HG03342 (cell line): Measurements from ENCODE around the gene RAB34.
"Not testable (repeated sequence)": the region's sequence is repeated elsewhere in the genome, so short reads cannot be mapped to it uniquely, and the experiment has no call there.

Source experiments
- ATAC-seq: cut with Tn5 transposase; IDR thresholded peaks from one replicate; pipeline ENCODE4 v1.9.1; 2021; ENCODE audit warnings: mild to moderate bottlenecking, moderate library complexity; ENCODE audit not compliant: unreplicated experiment

Gene RAB34

DNA sequence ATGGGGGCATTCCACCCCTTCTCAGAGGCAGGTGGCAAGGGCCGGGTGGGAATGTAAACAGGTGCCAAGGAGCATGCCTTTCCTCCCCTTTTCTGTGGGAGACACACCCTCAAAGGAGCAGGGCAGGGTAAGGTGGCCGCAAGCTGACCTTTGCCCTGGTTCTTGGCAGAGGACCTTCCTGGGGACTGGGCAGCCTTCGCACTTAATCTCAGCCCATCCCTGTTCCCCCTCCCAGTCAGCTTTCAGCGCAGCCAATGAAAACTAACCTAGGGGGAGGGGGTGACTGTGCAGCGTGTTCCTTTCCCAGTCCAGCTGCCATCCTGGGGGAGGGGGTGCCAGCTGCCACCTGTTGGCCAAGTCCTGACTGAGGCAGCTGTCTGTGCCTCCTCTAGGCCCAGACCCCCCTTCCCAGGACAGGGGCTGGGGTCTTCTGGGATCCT, 29.0 kb upstream of the RAB34 start:
- no peak for ATAC-seq

DNA sequence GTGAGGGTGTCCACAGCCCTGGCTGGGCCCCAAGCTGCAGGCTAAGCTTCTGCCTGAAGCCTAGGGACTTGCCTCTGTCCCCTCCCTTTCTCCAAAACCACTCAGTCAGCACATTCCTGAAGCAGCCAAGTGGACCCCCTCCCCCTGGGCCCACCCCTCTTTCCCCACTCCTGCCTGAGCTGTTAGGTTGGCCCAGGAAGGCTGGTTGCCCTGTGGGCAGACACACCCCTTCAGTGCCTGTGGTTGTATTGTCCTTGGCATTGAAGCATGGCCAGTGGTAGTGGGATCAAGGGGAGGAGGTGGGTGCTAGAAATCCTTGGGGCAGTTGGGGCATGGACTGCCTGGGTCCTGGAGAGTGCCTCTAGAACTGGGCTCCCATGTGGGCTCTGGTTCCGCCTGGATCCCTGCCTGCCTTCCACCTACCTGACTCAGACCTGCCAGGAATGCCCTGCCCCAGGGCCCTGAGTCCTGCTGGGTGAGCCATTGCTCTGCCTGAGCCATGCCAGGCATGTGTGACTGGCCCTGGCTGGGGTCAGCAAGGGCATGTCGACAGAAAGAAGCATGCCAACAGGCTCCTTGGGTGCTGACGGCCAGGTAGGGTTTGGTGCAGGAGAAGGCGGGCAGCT, 28.2 kb upstream of the RAB34 start:
- ATAC-seq, result no peak

DNA sequence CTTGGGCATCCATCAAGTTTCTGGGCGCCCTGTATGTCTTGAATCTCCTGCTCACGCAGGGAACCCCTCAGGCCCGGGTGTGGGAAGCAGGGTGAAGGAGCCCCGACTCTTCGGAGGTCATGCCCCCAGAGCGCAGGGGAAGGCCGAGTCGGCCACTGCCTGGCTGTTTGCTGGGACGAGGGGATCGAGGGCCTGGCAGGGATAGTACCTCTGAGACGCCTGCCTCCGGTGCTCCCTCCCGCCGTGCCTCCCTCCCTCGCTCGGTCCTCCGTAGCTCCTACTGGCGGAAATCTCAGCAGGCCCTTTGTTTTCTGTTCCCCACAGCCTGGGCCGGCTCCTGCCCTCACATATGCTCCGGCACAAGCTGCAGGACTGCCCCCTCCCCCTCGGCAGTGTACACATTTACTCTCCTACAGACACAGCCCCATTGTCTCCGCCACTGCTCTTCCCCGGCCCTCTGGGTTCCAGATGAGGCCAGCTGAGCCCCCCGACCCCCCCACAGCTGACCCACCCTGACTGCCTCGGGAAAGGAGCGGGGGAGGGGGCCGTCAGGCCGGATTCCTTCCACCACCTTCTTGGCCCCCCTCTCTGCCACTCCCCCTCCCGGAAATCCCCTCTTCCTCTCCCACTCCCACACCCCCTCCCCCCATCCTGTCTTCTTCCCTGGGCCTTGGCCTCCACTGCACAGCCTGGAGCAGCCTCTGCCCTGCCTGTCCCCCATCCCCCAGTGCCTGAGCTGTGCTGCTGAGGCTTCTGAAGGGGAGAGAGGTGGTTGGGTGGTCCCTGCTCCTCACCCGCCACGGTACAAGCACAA, 27.5 kb upstream of the RAB34 start:
- ATAC-seq, result no peak

DNA sequence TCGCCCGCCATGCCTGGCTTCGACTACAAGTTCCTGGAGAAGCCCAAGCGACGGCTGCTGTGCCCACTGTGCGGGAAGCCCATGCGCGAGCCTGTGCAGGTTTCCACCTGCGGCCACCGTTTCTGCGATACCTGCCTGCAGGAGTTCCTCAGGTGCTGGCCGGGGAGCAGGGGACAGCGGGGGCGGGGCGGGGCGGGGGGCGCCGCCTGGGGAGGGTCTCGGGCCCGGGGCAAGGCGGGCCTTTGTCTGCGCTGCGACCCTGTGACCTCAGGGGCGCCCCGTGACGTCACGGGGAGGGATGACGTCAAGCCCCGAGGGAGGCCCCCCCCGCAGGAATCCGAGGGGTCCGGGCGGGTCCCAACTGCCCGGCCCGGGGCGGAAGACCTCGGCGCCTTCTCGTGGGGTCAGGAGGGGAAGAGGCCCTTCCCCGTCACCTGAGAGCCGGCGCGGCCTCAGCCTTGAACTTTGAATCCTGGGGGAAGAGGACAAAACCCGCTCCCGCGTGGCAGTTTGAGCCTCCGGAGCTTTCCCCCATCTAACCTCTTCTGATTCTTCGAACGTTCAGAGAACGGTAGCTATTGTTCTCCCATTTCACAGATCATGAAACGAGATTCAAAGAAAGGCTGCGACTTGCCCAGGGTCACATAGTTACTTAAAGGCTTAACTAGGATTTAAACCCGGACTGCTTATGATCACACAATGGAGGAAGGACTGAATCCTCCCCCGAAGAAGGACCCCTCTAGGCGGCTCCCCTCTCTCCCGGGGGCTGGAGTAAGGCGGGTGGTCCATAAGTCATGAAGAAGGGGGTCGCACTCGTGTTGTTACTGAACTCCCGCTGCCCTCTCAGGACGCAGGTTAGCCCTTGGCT, 26.7 kb upstream of the RAB34 start:
- peak; percentile 29 for ATAC-seq

DNA sequence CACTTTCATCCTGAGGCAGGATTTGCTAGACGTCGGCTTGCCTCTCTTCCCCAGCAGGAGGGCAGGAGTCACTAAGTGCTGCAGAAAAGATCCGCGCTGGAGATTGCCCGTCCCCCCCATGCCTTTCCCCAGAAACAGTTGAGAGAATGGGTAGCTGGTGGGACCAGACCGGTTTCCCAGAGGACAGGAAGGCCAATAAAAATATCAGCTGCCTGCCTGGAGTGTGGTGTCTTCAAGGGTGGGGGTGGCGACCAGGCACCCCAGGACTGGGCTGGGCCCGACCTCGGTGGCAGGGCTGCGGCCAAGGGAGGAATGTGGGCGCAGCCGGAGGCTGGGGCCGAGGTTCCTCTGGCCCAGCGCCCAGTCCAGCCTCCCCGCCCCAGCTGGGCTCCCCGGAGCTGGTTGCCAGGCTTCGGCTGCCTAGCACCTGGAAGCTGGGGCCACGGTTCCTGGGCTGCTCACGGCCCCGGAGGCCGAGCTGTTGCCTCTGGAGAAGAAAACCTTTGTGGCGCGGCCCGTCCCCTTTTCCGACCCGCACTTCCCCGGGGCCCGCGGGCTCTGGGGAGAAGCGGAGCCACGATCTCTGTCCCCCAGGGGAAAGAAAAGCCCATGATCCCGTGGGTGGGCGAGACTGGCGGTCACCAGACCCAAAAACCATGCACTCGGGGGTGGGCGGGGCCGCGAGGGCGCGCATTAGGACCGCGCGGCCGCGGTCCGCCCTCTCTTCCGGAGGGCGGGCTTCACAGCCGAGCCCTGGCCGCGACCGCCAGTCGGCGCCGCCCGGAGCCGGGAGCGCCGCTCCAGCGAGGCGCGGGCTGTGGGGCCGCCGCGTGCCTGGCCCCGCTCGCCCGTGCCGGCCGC, 25.8 kb upstream of the RAB34 start, which contains the start of gene TRAF4:
TRAF4 (plus strand) TSS at position 769 of the 861 bp plus-strand sequence. CDS start 102 bp downstream, outside the sequence.
- peak; percentile 60 for ATAC-seq

DNA sequence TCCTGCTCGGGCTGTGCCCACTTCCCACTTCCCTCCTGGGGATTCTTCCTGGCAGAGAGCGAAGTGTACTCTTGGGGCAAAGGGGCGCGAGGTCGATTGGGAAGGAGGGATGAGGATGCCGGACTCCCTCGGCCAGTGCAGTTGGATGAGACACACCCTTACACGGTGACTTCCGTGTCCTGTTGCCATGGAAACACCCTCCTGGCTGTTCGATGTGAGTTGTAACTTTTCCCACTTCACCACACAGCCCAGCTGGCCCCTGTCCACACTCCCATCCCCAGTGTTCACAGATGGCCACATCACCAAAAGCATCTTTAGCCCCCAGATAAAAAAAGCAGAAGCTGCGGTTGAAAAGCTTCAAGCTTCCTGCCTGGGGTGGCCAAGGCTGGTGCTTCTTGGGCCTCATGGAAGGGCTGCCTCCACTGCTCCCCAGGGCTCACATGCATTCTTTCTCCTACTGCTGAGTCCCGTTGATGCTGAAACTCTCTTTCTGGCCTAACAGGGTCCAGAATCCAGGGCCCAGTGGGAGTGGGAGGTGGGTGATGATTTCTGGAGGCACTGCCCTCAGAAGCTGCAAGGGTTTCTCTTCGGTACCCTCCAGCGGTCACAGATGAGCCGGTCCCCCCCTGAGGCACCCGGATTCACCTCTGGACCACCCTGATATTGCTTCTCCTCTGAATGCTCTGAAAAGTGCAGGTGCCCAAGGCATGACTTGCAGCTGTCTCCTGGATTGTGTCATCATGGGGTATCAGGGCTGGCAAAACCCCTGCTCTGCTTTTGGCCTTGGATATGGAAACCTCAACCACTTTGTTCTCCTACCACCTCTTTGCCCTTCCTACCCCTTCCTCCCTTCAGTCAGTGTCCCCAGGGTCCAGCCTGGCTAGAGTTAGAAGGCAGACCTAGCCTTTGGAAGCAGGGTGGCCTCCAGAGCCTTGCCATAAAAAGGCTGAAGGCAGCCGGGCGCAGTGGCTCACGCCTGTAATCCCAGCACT, 24.0 kb upstream of the RAB34 start:
- no peak for ATAC-seq

DNA sequence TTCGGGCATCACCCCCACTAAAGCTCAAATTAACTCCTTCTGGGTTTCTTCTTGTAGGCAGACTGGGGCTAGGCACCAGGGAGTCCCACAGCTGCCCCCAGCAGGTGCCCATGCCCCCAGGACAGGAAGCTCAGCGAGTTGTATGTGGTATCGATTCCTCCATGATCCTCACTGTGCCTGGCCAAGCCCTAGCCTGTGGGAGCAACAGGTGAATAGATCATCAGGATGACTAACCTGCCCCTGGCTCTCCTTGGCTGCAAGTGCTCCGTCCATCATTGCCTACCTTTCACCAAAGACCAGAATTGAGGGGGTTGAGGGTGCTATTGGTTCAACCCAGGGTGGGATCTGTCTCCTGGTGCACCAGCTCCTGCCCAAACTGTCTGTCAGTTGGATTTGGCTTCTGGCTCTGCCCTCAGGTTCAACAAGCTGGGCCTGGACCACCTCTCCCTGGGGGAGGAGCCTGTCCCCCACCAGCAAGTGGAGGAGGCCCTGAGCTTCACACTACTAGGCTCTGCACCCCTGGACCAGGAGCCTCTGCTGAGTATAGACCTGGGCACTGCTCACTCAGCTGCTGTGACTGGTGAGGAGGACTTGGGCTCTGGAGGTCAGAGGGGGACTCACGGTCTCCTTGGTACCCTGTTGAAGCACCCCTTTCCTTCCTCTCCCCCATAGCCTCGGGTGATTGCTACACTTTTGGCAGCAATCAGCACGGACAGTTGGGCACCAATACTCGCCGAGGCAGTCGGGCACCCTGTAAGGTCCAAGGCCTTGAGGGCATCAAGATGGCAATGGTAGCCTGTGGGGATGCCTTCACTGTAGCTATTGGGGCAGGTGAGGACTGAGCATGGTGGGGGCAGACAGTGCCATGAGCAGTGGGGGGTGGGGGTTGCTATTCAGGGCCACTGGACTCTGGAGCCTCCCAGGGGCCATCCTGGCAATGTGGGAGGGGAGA, 23.0 kb upstream of the RAB34 start:
- ATAC-seq, result no peak

DNA sequence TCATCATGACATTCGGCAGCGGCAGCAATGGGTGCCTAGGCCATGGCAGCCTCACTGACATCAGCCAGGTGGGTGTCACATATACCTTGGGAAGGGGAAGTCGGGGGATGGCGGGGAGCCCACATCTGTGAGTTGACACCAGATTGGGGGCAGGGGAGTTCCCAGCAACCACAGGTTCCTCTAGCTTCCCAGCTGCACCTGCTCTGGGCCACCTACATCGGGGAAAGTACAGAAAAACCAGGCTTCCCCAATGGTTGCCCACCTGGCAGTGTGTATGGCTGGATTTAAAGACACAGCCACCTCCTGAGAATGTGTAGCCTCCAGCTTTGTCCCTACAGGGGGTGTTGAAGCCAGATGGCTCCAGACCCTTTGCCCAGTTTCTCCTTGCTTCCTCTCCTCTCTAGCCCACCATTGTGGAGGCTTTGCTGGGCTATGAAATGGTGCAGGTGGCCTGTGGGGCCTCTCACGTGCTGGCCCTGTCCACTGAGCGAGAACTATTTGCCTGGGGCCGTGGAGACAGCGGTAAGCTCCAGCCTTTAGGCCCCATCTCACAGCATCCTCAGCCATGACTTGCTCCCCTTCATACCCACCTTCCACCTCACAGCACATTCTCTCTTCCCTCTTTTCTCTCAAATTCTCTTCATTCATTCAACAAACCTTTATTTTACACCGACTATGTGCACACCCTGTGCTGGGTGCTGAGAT, 21.2 kb upstream of the RAB34 start:
- ATAC-seq, result no peak

DNA sequence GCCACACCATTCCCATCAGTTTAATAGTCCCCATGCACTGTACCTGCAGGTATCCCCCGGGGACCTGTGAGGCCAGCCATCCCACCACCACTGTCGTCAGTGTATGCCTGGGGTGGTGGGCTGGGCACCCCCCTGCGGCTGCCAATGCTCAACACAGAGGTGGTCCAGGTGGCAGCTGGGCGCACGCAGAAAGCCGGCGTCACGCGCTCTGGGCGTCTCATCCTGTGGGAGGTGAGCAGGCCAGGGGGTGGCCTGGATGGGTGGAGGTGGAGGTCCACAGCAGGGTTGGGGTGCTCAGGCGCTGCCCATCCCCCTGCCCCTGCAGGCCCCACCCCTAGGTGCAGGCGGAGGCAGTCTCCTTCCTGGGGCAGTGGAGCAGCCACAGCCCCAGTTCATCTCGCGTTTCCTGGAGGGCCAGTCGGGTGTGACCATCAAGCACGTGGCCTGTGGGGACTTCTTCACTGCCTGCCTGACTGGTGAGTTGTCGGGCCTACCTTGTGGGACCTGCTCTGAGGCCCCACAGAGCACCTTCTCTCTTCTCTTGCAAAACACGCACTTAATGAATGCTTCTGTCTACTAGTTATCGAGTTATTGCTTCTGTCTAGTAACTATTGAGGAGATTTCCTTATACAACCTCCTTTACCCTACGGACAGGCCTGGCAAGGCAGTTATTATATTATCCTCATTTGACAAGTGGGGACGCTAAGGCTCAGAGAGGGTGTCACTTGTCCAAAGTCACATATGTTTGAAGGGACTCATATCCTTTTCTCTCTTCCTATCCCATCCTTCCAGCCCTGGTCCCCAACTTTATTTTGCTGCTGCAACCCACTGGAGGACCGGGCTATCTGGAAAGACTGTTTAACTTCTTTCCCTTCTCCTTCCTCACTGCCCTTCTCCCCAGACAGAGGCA, 20.4 kb upstream of the RAB34 start:
- ATAC-seq, result peak; percentile 51

DNA sequence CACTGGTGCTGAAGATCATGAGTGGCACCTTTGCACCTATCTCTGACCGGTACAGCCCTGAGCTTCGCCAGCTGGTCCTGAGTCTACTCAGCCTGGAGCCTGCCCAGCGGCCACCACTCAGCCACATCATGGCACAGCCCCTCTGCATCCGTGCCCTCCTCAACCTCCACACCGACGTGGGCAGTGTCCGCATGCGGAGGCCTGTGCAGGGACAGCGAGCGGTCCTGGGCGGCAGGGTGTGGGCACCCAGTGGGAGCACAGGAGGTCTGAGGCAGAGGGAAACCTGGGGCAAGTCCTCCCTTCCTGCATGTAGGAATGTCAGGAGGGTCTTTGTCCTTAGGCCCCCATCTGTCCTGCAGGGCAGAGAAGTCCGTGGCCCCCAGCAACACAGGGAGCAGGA, 19.6 kb upstream of the RAB34 start:
- ATAC-seq, result no peak

DNA sequence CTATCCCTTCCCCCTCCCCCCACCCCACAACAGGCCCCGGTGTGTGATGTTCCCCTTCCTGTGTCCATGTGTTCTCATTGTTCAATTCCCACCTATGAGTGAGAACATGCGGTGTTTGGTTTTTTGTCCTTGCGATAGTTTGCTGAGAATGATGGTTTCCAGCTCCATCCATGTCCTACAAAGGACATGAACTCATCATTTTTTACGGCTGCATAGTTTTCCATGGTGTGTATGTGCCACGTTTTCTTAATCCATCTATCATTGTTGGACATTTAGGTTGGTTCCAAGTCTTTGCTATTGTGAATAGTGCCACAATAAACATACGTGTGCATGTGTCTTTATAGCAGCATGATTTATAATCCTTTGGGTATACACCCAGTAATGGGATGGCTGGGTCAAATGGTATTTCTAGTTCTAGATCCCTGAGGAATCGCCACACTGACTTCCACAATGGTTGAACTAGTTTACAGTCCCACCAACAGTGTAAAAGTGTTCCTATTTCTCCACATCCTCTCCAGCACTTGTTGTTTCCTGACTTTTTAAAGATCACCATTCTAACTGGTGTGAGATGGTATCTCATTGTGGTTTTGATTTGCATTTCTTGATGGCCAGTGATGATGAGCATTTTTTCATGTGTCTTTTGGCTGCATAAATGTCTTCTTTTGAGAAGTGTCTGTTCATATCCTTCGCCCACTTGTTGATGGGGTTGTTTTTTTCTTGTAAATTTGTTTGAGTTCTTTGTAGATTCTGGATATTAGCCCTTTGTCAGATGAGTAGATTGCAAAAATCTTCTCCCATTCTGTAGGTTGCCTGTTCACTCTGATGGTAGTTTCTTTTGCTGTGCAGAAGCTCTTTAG, 18.5 kb upstream of the RAB34 start:
- ATAC-seq, result not testable (repeated sequence)

DNA sequence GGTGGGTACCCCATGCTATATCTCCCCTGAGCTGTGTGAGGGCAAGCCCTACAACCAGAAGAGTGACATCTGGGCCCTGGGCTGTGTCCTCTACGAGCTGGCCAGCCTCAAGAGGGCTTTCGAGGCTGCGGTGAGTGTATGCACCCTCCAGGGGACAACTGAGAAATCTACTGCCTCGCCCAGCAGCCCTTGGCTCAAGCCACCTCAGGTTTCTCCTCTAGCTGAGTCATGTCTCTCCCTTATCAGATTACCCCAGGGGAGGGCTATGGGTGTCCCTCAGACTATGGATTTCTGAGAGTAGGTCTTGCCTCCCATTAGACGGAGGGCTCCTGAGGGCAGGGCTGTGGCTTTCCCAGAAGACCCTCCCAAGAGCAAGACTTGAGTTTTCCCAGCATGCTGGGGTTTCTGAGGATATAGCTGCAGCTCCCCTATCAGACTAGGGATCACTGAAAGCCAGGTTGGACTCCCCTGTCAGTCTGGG, 17.6 kb upstream of the RAB34 start:
- no peak for ATAC-seq

DNA sequence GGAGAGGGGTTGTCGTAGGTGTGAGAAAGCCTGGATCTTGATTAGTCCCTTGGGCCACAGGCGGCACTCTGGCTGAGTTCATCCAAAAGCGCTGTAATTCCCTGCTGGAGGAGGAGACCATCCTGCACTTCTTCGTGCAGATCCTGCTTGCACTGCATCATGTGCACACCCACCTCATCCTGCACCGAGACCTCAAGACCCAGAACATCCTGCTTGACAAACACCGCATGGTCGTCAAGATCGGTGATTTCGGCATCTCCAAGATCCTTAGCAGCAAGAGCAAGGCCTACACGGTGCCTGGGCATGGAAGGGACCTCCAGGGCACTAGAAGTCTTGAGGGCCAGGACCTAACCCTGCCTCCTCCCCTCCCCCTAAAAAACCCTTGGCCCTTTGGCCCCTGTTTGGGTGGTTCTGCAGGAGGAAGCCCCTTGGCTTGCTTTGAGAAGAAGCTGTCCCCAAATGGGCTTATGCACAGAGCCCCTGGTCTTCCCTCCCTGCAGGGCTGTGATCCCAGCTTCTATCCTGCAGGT, 17.1 kb upstream of the RAB34 start:
- ATAC-seq, result no peak

DNA sequence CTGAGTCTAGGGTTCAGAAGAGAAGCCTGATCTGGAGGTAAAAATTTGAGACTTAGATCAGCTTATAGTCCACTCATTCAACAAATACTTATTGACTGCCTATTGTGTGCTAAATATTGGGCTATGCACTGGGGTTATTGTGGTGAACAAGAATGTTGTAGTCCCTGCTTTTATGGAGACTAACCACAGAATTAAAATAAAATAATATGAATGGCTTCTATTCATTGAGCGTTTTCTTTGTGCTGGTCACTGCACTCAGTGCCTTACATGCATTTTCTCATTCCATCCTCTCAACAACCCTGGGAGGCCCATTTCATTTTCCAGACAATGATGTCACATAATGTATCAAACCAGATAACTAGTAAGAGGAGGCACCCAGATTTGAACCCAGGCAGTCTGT, 15.7 kb upstream of the RAB34 start:
- ATAC-seq, result no peak

DNA sequence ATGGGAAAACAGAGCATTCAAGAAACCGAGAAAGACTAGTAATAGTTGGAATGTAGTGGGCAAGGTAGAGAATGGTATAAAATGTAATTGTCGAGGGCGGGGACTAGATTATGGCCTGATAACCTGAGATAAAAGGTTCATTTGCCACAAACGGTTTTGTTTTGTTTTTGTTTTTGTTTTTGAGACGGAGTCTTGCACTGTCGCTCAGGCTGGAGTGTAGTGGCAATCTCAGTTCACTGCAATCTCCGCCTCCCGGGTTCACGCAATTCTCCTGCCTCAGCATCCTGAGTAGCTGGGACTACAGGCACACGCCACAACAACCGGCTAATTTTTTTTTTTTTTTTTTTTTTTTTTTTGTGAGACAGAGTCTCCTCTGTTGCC, 12.3 kb upstream of the RAB34 start:
- no peak for ATAC-seq
